MM.1S (cell line): Measurements from ENCODE around the gene UCP3.

Experiments
- DNase-seq: peaks from one replicate; pipeline ENCODE4 v3.0.0-alpha.2; 2015
- H2AFZ ChIP-seq: fragments of 300-600 bp; sonication (generic); 2 replicates; pipeline ENCODE4 v1.6.0; 2016; ENCODE audit warnings: antibody characterized with exemption, low read length
- H3F3A ChIP-seq: fragments of 300-600 bp; sonication (generic); 2 replicates; pipeline ENCODE4 v1.6.1; 2016; ENCODE audit warnings: mild to moderate bottlenecking, antibody characterized with exemption, low read length, moderate library complexity, mixed read lengths; ENCODE audit not compliant: insufficient read depth
- H3K27ac ChIP-seq: fragments of 300-600 bp; sonication (generic); 2 replicates; pipeline ENCODE4 v1.5.1; 2016; ENCODE audit warnings: mild to moderate bottlenecking, low read length
- H3K27me3 ChIP-seq: fragments of 300-600 bp; sonication (generic); replicated peaks from 2 replicates; pipeline ENCODE4 v1.6.0; 2016; ENCODE audit warnings: low read length; ENCODE audit not compliant: insufficient read depth
- H3K36me3 ChIP-seq: fragments of 300-600 bp; sonication (generic); replicated peaks from 2 replicates; pipeline ENCODE4 v1.6.1; 2016; ENCODE audit warnings: mild to moderate bottlenecking, low read length, mixed read lengths; ENCODE audit not compliant: insufficient read depth
- H3K4me1 ChIP-seq: fragments of 300-600 bp; sonication (generic); 2 replicates; pipeline ENCODE4 v1.6.1; 2016; ENCODE audit warnings: low read length, mixed read lengths
- H3K4me2 ChIP-seq: fragments of 300-600 bp; sonication (generic); 2 replicates; pipeline ENCODE4 v1.6.0; 2016; ENCODE audit warnings: low read depth, low read length
- H3K4me3 ChIP-seq: fragments of 300-600 bp; sonication (generic); 2 replicates; pipeline ENCODE4 v1.5.1; 2016; ENCODE audit warnings: low read length, mixed read lengths
- H3K79me2 ChIP-seq: fragments of 300-600 bp; sonication (generic); 2 replicates; pipeline ENCODE4 v1.6.1; 2016; ENCODE audit warnings: mixed run types, low read length, mixed read lengths
- H3K9ac ChIP-seq: fragments of 300-600 bp; sonication (generic); 2 replicates; pipeline ENCODE4 v1.6.1; 2016; ENCODE audit warnings: low read length, mixed read lengths
- H3K9me2 ChIP-seq: fragments of 300-600 bp; sonication (generic); replicated peaks from 2 replicates; pipeline ENCODE4 v1.6.1; 2016; ENCODE audit warnings: mild to moderate bottlenecking, low read length, mixed read lengths; ENCODE audit not compliant: insufficient read depth
- H3K9me3 ChIP-seq: fragments of 300-600 bp; sonication (generic); replicated peaks from 2 replicates; pipeline ENCODE4 v1.6.1; 2016; ENCODE audit warnings: mild to moderate bottlenecking, low read length, mixed read lengths; ENCODE audit not compliant: insufficient read depth
- H4K20me1 ChIP-seq: fragments of 300-600 bp; sonication (generic); 2 replicates; pipeline ENCODE4 v1.6.1; 2016; ENCODE audit warnings: mild to moderate bottlenecking, low read length, moderate library complexity, mixed read lengths; ENCODE audit not compliant: insufficient read depth
- CTCF ChIP-seq: fragments of 300-600 bp; sonication (generic); IDR thresholded peaks from 2 replicates; pipeline ENCODE4 v1.5.1; 2016; ENCODE audit warnings: antibody characterized with exemption, low read length, mixed read lengths
- EZH2 ChIP-seq: fragments of 300-600 bp; sonication (generic); optimal IDR thresholded peaks from 2 replicates; pipeline ENCODE3; 2017; ENCODE audit warnings: low read depth, mild to moderate bottlenecking, antibody characterized with exemption, low read length, mixed read lengths
- EZH2phosphoT487 ChIP-seq: fragments of 300-600 bp; sonication (generic); IDR thresholded peaks from 2 replicates; pipeline ENCODE4 v1.6.1; 2018; ENCODE audit warnings: antibody characterized with exemption, low read length

Gene UCP3

GRCh38 chr11:74000307-74001133 lies 8.4 kb downstream of the UCP3 start:
- DNase-seq: no peak
- TF ChIP-seq EZH2: no peak
- TF ChIP-seq CTCF: no peak
- TF ChIP-seq EZH2phosphoT487: no peak
- Histone ChIP-seq H3K9ac (no peak overlapping the region), H3K4me3 (no peak overlapping the region), H3K36me3 (no peaks in the 10 kb centered on the region), H2AFZ (no peak overlapping the region), H3K9me3 (no peaks in the 10 kb centered on the region), H3K4me2 (no peak overlapping the region), H3F3A (no peaks in the 10 kb centered on the region), H3K27me3 (no peaks in the 10 kb centered on the region), H3K4me1 (no peaks in the 10 kb centered on the region), H3K9me2 (no peaks in the 10 kb centered on the region), H3K27ac (no peak overlapping the region), H3K79me2 (no peaks in the 10 kb centered on the region), H4K20me1 (no peaks in the 10 kb centered on the region)

GRCh38 chr11:73999581-74000306 lies 9.1 kb downstream of the UCP3 start:
- Histone ChIP-seq H3K27me3 (no peaks in the 10 kb centered on the region), H3K27ac (no peak overlapping the region), H3K4me3 (no peak overlapping the region), H2AFZ (no peak overlapping the region), H3K9me2 (no peaks in the 10 kb centered on the region), H3K36me3 (no peaks in the 10 kb centered on the region), H4K20me1 (no peaks in the 10 kb centered on the region), H3K4me2 (no peak overlapping the region), H3F3A (no peaks in the 10 kb centered on the region), H3K4me1 (no peaks in the 10 kb centered on the region), H3K9ac (no peak overlapping the region), H3K79me2 (no peaks in the 10 kb centered on the region), H3K9me3 (no peaks in the 10 kb centered on the region)
- TF ChIP-seq CTCF: no peak
- TF ChIP-seq EZH2phosphoT487: no peak
- no peak for TF ChIP-seq EZH2
- DNase-seq: no peak

GRCh38 chr11:73998846-73999575 lies 9.9 kb downstream of the UCP3 start:
- DNase-seq: no peak
- Histone ChIP-seq H2AFZ (no peak overlapping the region), H3K4me2 (no peak overlapping the region)

More at GRCh38 chr11:73998846-73999575, 9.9 kb downstream of the UCP3 start:
- Histone ChIP-seq H3K4me1 (no peaks in the 10 kb centered on the region), H4K20me1 (no peaks in the 10 kb centered on the region), H3K9me2 (no peaks in the 10 kb centered on the region), H3F3A (no peaks in the 10 kb centered on the region), H3K4me3 (no peak overlapping the region), H3K9ac (no peak overlapping the region), H3K36me3 (no peaks in the 10 kb centered on the region), H3K27me3 (no peaks in the 10 kb centered on the region), H3K27ac (no peak overlapping the region), H3K79me2 (no peaks in the 10 kb centered on the region), H3K9me3 (no peaks in the 10 kb centered on the region)
- TF ChIP-seq CTCF (no peak), EZH2phosphoT487 (no peak), EZH2 (no peak)
